A549 (cell line): ENCODE results near the gene PGGT1B. TPM values are rescaled to one million over a fixed set of nuclear protein-coding genes. Genes with fewer than 3 reads are reported as not detected.

Experiments used
- BHLHE40 ChIP-seq: IDR thresholded peaks from 2 replicates; pipeline ENCODE4 v1.6.1; 2012; ENCODE audit warnings: low read depth, low read length, inconsistent platforms
- CBX8 ChIP-seq: fragments of 200-600 bp; sonication (generic); IDR thresholded peaks from 2 replicates; pipeline ENCODE4 v1.6.1; 2016
- CHD2 ChIP-seq: fragments of 150-350 bp; IDR thresholded peaks from 2 replicates; pipeline ENCODE4 v1.6.1; 2014; ENCODE audit warnings: low read length; ENCODE audit not compliant: partially characterized antibody
- CHD4 ChIP-seq: fragments of 200-600 bp; sonication (generic); IDR thresholded peaks from 2 replicates; pipeline ENCODE4 v1.6.1; 2016; ENCODE audit warnings: antibody characterized with exemption, mild to moderate bottlenecking, borderline replicate concordance
- EHF ChIP-seq: fragments of 250-450 bp; sonication (Bioruptor Pico); IDR thresholded peaks from 2 replicates; pipeline ENCODE4 v1.5.0; 2020; ENCODE audit warnings: mild to moderate bottlenecking
- EP300 ChIP-seq, 2 experiments: fragments of >200 bp; sonication (Bioruptor Twin); formaldehyde crosslinking; IDR thresholded peaks; 2 replicates in 1 of 2; 3 replicates in 1 of 2; pipeline ENCODE4 v1.6.1; 2016 to 2017
- FOSB ChIP-seq: fragments of 250-450 bp; sonication (Bioruptor Pico); IDR thresholded peaks from 2 replicates; pipeline ENCODE4 v1.5.0; 2020; ENCODE audit warnings: mild to moderate bottlenecking, moderate library complexity
- FOXS1 ChIP-seq: fragments of 250-450 bp; sonication (Bioruptor Pico); IDR thresholded peaks from 2 replicates; pipeline ENCODE4 v1.5.0; 2020; ENCODE audit warnings: mild to moderate bottlenecking, moderate library complexity
- GATA3 ChIP-seq: IDR thresholded peaks from 2 replicates; pipeline ENCODE4 v1.6.1; 2012; ENCODE audit warnings: borderline replicate concordance
- HDAC2 ChIP-seq: fragments of 200-600 bp; sonication (generic); IDR thresholded peaks from 2 replicates; pipeline ENCODE4 v1.6.1; 2016
- HOXB13 ChIP-seq: fragments of 250-450 bp; sonication (Bioruptor Pico); IDR thresholded peaks from 2 replicates; pipeline ENCODE4 v1.5.0; 2020; ENCODE audit warnings: low read depth, mild to moderate bottlenecking, moderate library complexity
- HOXB5 ChIP-seq: fragments of 250-450 bp; sonication (Bioruptor Pico); IDR thresholded peaks from 2 replicates; pipeline ENCODE4 v1.5.0; 2020; ENCODE audit warnings: mild to moderate bottlenecking, moderate library complexity
- JUN ChIP-seq, 2 experiments: fragments of >200 bp; sonication (Bioruptor Twin); formaldehyde crosslinking; IDR thresholded peaks; 2 replicates in 1 of 2; 3 replicates in 1 of 2; pipeline ENCODE4 v1.6.1; 2016 to 2017
- KDM5A ChIP-seq: fragments of 200-600 bp; sonication (generic); IDR thresholded peaks from 2 replicates; pipeline ENCODE4 v1.6.1; 2016; ENCODE audit warnings: antibody characterized with exemption, mild to moderate bottlenecking
- MAFK ChIP-seq: fragments of 450-650 bp; IDR thresholded peaks from 2 replicates; pipeline ENCODE4 v1.6.1; 2014; ENCODE audit not compliant: partially characterized antibody
- NPAS2 ChIP-seq: fragments of 250-450 bp; sonication (Bioruptor Pico); IDR thresholded peaks from 2 replicates; pipeline ENCODE4 v1.8.0; 2022; ENCODE audit warnings: mild to moderate bottlenecking, moderate library complexity, borderline replicate concordance
- POLR2A ChIP-seq: IDR thresholded peaks from 2 replicates; pipeline ENCODE4 v1.6.1; 2012; ENCODE audit warnings: mild to moderate bottlenecking, low read length
- RARB ChIP-seq: fragments of 250-450 bp; sonication (Bioruptor Pico); IDR thresholded peaks from 2 replicates; pipeline ENCODE4 v1.8.0; 2021; ENCODE audit warnings: mild to moderate bottlenecking, moderate library complexity
- RNF2 ChIP-seq: fragments of 200-600 bp; sonication (generic); IDR thresholded peaks from 2 replicates; pipeline ENCODE4 v1.6.1; 2016; ENCODE audit warnings: low read depth, mild to moderate bottlenecking, antibody characterized with exemption, moderate library complexity, borderline replicate concordance
- TP53 ChIP-seq: fragments of 250-450 bp; sonication (Bioruptor Pico); IDR thresholded peaks from 2 replicates; pipeline ENCODE4 v1.5.0; 2021; ENCODE audit warnings: mild to moderate bottlenecking, moderate library complexity
- ZC3H11A ChIP-seq: fragments of 450-650 bp; IDR thresholded peaks from 2 replicates; pipeline ENCODE4 v1.6.1; 2014; ENCODE audit warnings: antibody characterized with exemption, mild to moderate bottlenecking
- ZFP36 ChIP-seq: fragments of 450-650 bp; IDR thresholded peaks from 2 replicates; pipeline ENCODE4 v1.6.1; 2014; ENCODE audit warnings: borderline replicate concordance; ENCODE audit not compliant: partially characterized antibody
- ZNF302 ChIP-seq: fragments of 250-450 bp; sonication (Bioruptor Pico); IDR thresholded peaks from 2 replicates; pipeline ENCODE4 v1.9.0; 2021; ENCODE audit warnings: inconsistent platforms, mild to moderate bottlenecking, moderate library complexity
- polyA plus RNA-seq, 4 experiments: library from polyadenylated mRNA; depleted of rRNA in 3 of 4; stranded (reverse); fragments of >200 nt; fragmentation: RNase III in 1 of 4; extraction: RNeasy Plus Mini Kit Qiagen cat#74134 plus additional on column Dnase treatment in 1 of 4; gene quantifications; 2 replicates in 3 of 4; 3 replicates in 1 of 4; pipeline ENCODE4 v1.2.3, GENCODE V29; 2011 to 2017
- TF ChIP-seq, protein P1 (sequence below): fragments of >200 bp; sonication (Bioruptor Twin); formaldehyde crosslinking; IDR thresholded peaks from 2 replicates; pipeline ENCODE4 v1.6.1; 2016
- TF ChIP-seq, protein P2 (sequence below): fragments of 150-350 bp; IDR thresholded peaks from 2 replicates; pipeline ENCODE4 v1.6.1; 2014; ENCODE audit warnings: low read depth, mild to moderate bottlenecking, low read length
- TF ChIP-seq, protein P3 (sequence below): fragments of 450-650 bp; IDR thresholded peaks from 2 replicates; pipeline ENCODE4 v1.6.1; 2014; ENCODE audit warnings: antibody characterized with exemption
- TF ChIP-seq, protein P4 (sequence below): IDR thresholded peaks from 2 replicates; pipeline ENCODE4 v1.6.1; 2012
- TF ChIP-seq, protein P5 (sequence below): fragments of 250-450 bp; sonication (Bioruptor Pico); IDR thresholded peaks from 2 replicates; pipeline ENCODE4 v1.5.0; 2020; ENCODE audit warnings: low read depth, mild to moderate bottlenecking, moderate library complexity
- TF ChIP-seq, protein P6 (sequence below): fragments of 200-600 bp; sonication (generic); IDR thresholded peaks from 2 replicates; pipeline ENCODE4 v1.6.1; 2016; ENCODE audit warnings: antibody characterized with exemption, mild to moderate bottlenecking, moderate library complexity

Gene PGGT1B
- polyA plus RNA-seq, 2 of the 4 experiments (the other 2 are of a cell fraction): 6.7 to 15.9 TPM

DNA sequence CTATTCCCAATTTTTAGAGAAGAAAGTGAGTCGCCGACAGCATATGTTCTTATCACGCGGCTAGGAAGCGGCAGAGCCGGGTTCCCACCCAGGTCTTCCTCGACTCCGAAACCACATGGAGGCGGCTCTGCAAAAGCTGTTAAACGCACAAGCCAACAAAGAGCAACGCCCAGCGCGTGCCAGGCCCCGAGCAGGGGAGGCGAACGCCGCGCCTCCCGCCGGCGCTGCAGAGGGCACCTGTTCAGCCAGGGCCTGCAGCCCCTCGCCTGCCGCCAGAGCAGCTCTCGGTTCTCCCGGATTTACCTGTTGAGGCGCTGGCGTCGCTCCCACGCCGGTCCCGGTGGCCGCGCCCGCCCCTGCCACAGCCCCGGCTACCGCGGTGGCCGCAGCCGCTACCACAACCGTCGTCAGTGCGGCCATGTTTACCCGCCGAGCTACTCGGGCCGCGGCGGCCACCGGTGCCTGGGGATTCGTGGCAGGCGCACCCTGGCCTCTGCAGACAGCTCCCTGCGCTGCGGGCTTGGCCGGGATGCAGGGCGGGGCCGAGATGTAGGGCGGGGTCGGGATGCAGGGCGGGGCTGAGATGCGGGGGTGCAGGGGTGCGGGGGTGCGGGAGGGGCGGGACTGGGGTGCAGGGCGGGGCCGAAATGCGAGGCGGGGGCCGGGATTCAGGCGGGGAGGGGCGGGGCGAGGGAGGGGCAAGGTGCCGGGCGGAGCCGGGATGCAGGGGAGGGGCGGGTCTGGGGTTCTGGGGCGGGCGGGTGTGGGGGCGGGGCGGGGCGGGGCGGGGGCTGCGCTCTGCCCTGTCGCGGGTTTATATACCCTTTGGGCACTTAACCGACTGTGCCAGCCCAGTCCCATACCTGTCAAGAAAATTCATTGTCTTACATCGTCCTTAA is 33.7 kb upstream of the PGGT1B start, which contains the start of gene CCDC112 (continued):
- TF ChIP-seq, protein P1, sequence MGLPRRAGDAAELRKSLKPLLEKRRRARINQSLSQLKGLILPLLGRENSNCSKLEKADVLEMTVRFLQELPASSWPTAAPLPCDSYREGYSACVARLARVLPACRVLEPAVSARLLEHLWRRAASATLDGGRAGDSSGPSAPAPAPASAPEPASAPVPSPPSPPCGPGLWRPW: no peak
- no peak for TF ChIP-seq EP300 (IDR thresholded peaks at IDR 0.05)
- no peak for TF ChIP-seq HDAC2
- peak; percentile 85 for TF ChIP-seq POLR2A
- TF ChIP-seq ZFP36: no peak
- TF ChIP-seq ZC3H11A: no peak
- TF ChIP-seq TP53 (CRISPR knock-in tag): no peak
- TF ChIP-seq, protein P2, sequence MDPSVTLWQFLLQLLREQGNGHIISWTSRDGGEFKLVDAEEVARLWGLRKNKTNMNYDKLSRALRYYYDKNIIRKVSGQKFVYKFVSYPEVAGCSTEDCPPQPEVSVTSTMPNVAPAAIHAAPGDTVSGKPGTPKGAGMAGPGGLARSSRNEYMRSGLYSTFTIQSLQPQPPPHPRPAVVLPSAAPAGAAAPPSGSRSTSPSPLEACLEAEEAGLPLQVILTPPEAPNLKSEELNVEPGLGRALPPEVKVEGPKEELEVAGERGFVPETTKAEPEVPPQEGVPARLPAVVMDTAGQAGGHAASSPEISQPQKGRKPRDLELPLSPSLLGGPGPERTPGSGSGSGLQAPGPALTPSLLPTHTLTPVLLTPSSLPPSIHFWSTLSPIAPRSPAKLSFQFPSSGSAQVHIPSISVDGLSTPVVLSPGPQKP: no peak
- TF ChIP-seq FOXS1 (CRISPR knock-in tag): no peak
- TF ChIP-seq RARB (CRISPR knock-in tag): no peak
- TF ChIP-seq BHLHE40: no peak
- TF ChIP-seq, protein P3, sequence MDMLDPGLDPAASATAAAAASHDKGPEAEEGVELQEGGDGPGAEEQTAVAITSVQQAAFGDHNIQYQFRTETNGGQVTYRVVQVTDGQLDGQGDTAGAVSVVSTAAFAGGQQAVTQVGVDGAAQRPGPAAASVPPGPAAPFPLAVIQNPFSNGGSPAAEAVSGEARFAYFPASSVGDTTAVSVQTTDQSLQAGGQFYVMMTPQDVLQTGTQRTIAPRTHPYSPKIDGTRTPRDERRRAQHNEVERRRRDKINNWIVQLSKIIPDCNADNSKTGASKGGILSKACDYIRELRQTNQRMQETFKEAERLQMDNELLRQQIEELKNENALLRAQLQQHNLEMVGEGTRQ: 0 out of 2 replicates have a peak, but pooled peaks have one; percentile 2
- TF ChIP-seq ZNF302: no peak
- TF ChIP-seq, protein P4, sequence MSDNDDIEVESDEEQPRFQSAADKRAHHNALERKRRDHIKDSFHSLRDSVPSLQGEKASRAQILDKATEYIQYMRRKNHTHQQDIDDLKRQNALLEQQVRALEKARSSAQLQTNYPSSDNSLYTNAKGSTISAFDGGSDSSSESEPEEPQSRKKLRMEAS: peak; percentile 88
- TF ChIP-seq GATA3: no peak
- TF ChIP-seq EHF (CRISPR knock-in tag): peak; percentile 39; the same call in 1 of the 2 replicates
- no peak for TF ChIP-seq CHD2
- no peak for TF ChIP-seq NPAS2 (CRISPR knock-in tag)
- no peak for TF ChIP-seq CBX8
- peak; percentile 69; the same call in 1 of the 2 replicates for TF ChIP-seq RNF2
- TF ChIP-seq MAFK: no peak
- peak in 1 of 2 experiments; percentile 64; a peak in 1 of 5 replicates for TF ChIP-seq JUN (IDR thresholded peaks at IDR 0.05)
- TF ChIP-seq HOXB13 (CRISPR knock-in tag): 0 out of 2 replicates have a peak, but pooled peaks have one; percentile 46
- no peak for TF ChIP-seq CHD4
- no peak for TF ChIP-seq FOSB (CRISPR knock-in tag)
- no peak for TF ChIP-seq KDM5A
- no peak for TF ChIP-seq HOXB5 (CRISPR knock-in tag)
- TF ChIP-seq, protein P5, sequence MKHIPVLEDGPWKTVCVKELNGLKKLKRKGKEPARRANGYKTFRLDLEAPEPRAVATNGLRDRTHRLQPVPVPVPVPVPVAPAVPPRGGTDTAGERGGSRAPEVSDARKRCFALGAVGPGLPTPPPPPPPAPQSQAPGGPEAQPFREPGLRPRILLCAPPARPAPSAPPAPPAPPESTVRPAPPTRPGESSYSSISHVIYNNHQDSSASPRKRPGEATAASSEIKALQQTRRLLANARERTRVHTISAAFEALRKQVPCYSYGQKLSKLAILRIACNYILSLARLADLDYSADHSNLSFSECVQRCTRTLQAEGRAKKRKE: peak; percentile 71; the same call in 1 of the 2 replicates
- TF ChIP-seq, protein P6, sequence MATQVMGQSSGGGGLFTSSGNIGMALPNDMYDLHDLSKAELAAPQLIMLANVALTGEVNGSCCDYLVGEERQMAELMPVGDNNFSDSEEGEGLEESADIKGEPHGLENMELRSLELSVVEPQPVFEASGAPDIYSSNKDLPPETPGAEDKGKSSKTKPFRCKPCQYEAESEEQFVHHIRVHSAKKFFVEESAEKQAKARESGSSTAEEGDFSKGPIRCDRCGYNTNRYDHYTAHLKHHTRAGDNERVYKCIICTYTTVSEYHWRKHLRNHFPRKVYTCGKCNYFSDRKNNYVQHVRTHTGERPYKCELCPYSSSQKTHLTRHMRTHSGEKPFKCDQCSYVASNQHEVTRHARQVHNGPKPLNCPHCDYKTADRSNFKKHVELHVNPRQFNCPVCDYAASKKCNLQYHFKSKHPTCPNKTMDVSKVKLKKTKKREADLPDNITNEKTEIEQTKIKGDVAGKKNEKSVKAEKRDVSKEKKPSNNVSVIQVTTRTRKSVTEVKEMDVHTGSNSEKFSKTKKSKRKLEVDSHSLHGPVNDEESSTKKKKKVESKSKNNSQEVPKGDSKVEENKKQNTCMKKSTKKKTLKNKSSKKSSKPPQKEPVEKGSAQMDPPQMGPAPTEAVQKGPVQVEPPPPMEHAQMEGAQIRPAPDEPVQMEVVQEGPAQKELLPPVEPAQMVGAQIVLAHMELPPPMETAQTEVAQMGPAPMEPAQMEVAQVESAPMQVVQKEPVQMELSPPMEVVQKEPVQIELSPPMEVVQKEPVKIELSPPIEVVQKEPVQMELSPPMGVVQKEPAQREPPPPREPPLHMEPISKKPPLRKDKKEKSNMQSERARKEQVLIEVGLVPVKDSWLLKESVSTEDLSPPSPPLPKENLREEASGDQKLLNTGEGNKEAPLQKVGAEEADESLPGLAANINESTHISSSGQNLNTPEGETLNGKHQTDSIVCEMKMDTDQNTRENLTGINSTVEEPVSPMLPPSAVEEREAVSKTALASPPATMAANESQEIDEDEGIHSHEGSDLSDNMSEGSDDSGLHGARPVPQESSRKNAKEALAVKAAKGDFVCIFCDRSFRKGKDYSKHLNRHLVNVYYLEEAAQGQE: no peak
